PC-9 (cell line): Measurements from ENCODE around the gene TOP1.

ENCODE experiments used
- EZH2 ChIP-seq: fragments of 200-600 bp; sonication (generic); IDR thresholded peaks from 2 replicates; pipeline ENCODE4 v1.8.0; 2017; ENCODE audit warnings: antibody characterized with exemption, low read depth
- TF ChIP-seq, protein P1 (sequence below): fragments of 200-600 bp; sonication (generic); conservative IDR thresholded peaks from 2 replicates; pipeline ENCODE4 v1.6.1; 2017; ENCODE audit warnings: mixed run types, antibody characterized with exemption, mild to moderate bottlenecking, moderate library complexity

GRCh38 chr20:41035207-41035606, 6.6 kb downstream of the TOP1 start:
- TF ChIP-seq, protein P1, sequence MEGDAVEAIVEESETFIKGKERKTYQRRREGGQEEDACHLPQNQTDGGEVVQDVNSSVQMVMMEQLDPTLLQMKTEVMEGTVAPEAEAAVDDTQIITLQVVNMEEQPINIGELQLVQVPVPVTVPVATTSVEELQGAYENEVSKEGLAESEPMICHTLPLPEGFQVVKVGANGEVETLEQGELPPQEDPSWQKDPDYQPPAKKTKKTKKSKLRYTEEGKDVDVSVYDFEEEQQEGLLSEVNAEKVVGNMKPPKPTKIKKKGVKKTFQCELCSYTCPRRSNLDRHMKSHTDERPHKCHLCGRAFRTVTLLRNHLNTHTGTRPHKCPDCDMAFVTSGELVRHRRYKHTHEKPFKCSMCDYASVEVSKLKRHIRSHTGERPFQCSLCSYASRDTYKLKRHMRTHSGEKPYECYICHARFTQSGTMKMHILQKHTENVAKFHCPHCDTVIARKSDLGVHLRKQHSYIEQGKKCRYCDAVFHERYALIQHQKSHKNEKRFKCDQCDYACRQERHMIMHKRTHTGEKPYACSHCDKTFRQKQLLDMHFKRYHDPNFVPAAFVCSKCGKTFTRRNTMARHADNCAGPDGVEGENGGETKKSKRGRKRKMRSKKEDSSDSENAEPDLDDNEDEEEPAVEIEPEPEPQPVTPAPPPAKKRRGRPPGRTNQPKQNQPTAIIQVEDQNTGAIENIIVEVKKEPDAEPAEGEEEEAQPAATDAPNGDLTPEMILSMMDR: no peak
- TF ChIP-seq EZH2: no peak
